Mesenchymal stem cell (in vitro differentiated cells and primary cell): ENCODE data around the gene SIK3.

Experiments used
- DNase-seq: peaks from one replicate; pipeline ENCODE4 v3.0.0-alpha.2; 2013
- H2AFZ ChIP-seq: one replicate; pipeline ENCODE4 v1.6.1; 2013; ENCODE audit warnings: low read depth, mild to moderate bottlenecking, control low read depth, inconsistent platforms, low read length, moderate library complexity
- H2AK5ac ChIP-seq: 2 replicates; pipeline ENCODE4 v1.6.1; 2013; ENCODE audit warnings: low read length, moderate library complexity, mild to moderate bottlenecking, inconsistent platforms; ENCODE audit not compliant: severe bottlenecking
- H2BK120ac ChIP-seq: one replicate; pipeline ENCODE4 v1.6.1; 2013; ENCODE audit warnings: low read depth, mild to moderate bottlenecking, inconsistent platforms, low read length, moderate library complexity
- H2BK12ac ChIP-seq, 2 experiments: one replicate each; pipeline ENCODE4 v1.6.1; 2013; ENCODE audit warnings: inconsistent platforms in 2 of 2, low read length in 2 of 2, mild to moderate bottlenecking in 2 of 2, moderate library complexity in 2 of 2, control low read depth in 1 of 2
- H2BK15ac ChIP-seq: one replicate; pipeline ENCODE4 v1.6.1; 2013; ENCODE audit warnings: mild to moderate bottlenecking, low read depth, inconsistent platforms; ENCODE audit not compliant: poor library complexity, severe bottlenecking
- H2BK5ac ChIP-seq: 2 replicates; pipeline ENCODE4 v1.6.1; 2013; ENCODE audit warnings: low read depth, mild to moderate bottlenecking, low read length, control low read depth, inconsistent platforms; ENCODE audit not compliant: poor library complexity, severe bottlenecking
- H3K14ac ChIP-seq, 2 experiments: one replicate each; pipeline ENCODE4 v1.6.1; 2013; ENCODE audit warnings: inconsistent platforms in 2 of 2, low read length in 2 of 2, control low read depth in 1 of 2, mild to moderate bottlenecking in 1 of 2, moderate library complexity in 1 of 2
- H3K18ac ChIP-seq, 2 experiments: one replicate each; pipeline ENCODE4 v1.6.1; 2013; ENCODE audit warnings: inconsistent platforms in 2 of 2, low read length in 2 of 2, control low read depth in 1 of 2, low read depth in 1 of 2, mild to moderate bottlenecking in 1 of 2
- H3K23ac ChIP-seq, 2 experiments: one replicate each; pipeline ENCODE4 v1.6.1; 2013; ENCODE audit warnings: inconsistent platforms in 2 of 2, low read length in 2 of 2, mild to moderate bottlenecking in 2 of 2, moderate library complexity in 2 of 2, control low read depth in 1 of 2
- H3K27ac ChIP-seq: 2 replicates; pipeline ENCODE4 v1.5.1; 2013; ENCODE audit warnings: mild to moderate bottlenecking, moderate library complexity, low read length, control low read depth, inconsistent platforms; ENCODE audit not compliant: poor library complexity, severe bottlenecking
- H3K27me3 ChIP-seq, 2 experiments: 2 replicates each; pipeline versions ENCODE4 v1.6.1 to v1.7.0; 2013; ENCODE audit warnings: low read length in 2 of 2, mild to moderate bottlenecking in 2 of 2, moderate library complexity in 2 of 2, control low read depth in 1 of 2, inconsistent platforms in 1 of 2; ENCODE audit not compliant: control insufficient read depth in 1 of 2, insufficient read depth in 1 of 2
- H3K36me3 ChIP-seq, 2 experiments: 2 replicates each; pipeline versions ENCODE4 v1.6.1 to v1.7.0; 2013; ENCODE audit warnings: low read length in 2 of 2, control low read depth in 1 of 2, inconsistent platforms in 1 of 2, low read depth in 1 of 2, mild to moderate bottlenecking in 1 of 2; ENCODE audit not compliant: insufficient read depth in 2 of 2, control insufficient read depth in 1 of 2
- H3K4ac ChIP-seq, 2 experiments: one replicate each; pipeline ENCODE4 v1.6.1; 2013; ENCODE audit warnings: inconsistent platforms in 2 of 2, low read length in 2 of 2, mild to moderate bottlenecking in 2 of 2, moderate library complexity in 2 of 2, control low read depth in 1 of 2, low read depth in 1 of 2
- H3K4me1 ChIP-seq: 2 replicates; pipeline ENCODE4 v1.6.1; 2013; ENCODE audit warnings: low read depth, low read length, control low read depth; ENCODE audit not compliant: control insufficient read depth, insufficient read depth
- H3K4me2 ChIP-seq: 2 replicates; pipeline ENCODE4 v1.6.1; 2013; ENCODE audit warnings: low read length, mild to moderate bottlenecking, inconsistent platforms; ENCODE audit not compliant: poor library complexity, severe bottlenecking
- H3K4me3 ChIP-seq, 2 experiments: 2 replicates each; pipeline versions ENCODE4 v1.5.1 to v1.7.0; 2013; ENCODE audit warnings: low read length in 2 of 2, mild to moderate bottlenecking in 2 of 2, control low read depth in 1 of 2, low read depth in 1 of 2; ENCODE audit not compliant: insufficient read depth in 1 of 2
- H3K79me1 ChIP-seq: replicated peaks from 2 replicates; pipeline ENCODE4 v1.6.1; 2013; ENCODE audit warnings: mild to moderate bottlenecking, control low read depth, low read length, inconsistent platforms; ENCODE audit not compliant: poor library complexity, severe bottlenecking
- H3K9ac ChIP-seq: 2 replicates; pipeline ENCODE4 v1.7.0; 2013; ENCODE audit warnings: mild to moderate bottlenecking, low read length, moderate library complexity
- H3K9me3 ChIP-seq: 2 replicates; pipeline ENCODE4 v1.7.0; 2013; ENCODE audit warnings: mild to moderate bottlenecking, low read length; ENCODE audit not compliant: control insufficient read depth
- H4K8ac ChIP-seq: one replicate; pipeline ENCODE4 v1.6.1; 2013; ENCODE audit warnings: inconsistent platforms, mild to moderate bottlenecking, low read length, moderate library complexity
- H4K91ac ChIP-seq: one replicate; pipeline ENCODE4 v1.6.1; 2013; ENCODE audit warnings: mild to moderate bottlenecking, low read length, inconsistent platforms
- WGBS: methylation state at CpG from one replicate; pipeline ENCODE4 v1.1.7; 2013; ENCODE audit warnings: mixed read lengths; 5-methylcytosine and 5-hydroxymethylcytosine counted together

The SIK3 gene

GRCh38 chr11:116963813-116964212, 134.4 kb downstream of the SIK3 start:
- Histone ChIP-seq H3K27ac (no peak overlapping the region), H4K91ac (no peak overlapping the region), H3K9ac (no peak overlapping the region), H3K4me2 (no peak overlapping the region), H3K36me3 (no peaks in the 10 kb centered on the region), H2BK15ac (no peak overlapping the region), H4K8ac (no peak overlapping the region), H3K18ac (no peak overlapping the region), H2BK120ac (no peak overlapping the region), H3K23ac (no peak overlapping the region), H3K4me3 (no peak overlapping the region), H2AK5ac (no peak overlapping the region), H3K79me1 (peaks cover 18% of the 10 kb centered on the region), H2BK5ac (no peak overlapping the region), H3K27me3 (no peaks in the 10 kb centered on the region), H2BK12ac (no peak overlapping the region), H3K14ac (no peak overlapping the region), H3K4me1 (peaks cover 5% of the 10 kb centered on the region), H3K9me3 (no peaks in the 10 kb centered on the region), H3K4ac (no peak overlapping the region), H2AFZ (no peak overlapping the region)
- no peak for DNase-seq
- WGBS: 82% methylated on average over 4 of the region's 4 CpGs

GRCh38 chr11:116962108-116962507, 136.1 kb downstream of the SIK3 start:
- no peaks in the 10 kb centered on the region for H3K27me3 ChIP-seq
- no peak overlapping the region for H3K4me3 ChIP-seq
- no peak overlapping the region for H2AK5ac ChIP-seq
- H3K23ac ChIP-seq: no peak overlapping the region
- no peaks in the 10 kb centered on the region for H3K36me3 ChIP-seq
- no peak overlapping the region for H3K4me2 ChIP-seq
- H4K8ac ChIP-seq: no peak overlapping the region
- H2BK120ac ChIP-seq: no peak overlapping the region
- no peaks in the 10 kb centered on the region for H3K9me3 ChIP-seq
- H4K91ac ChIP-seq: no peak overlapping the region
- H3K4me1 ChIP-seq: peaks cover 5% of the 10 kb centered on the region
- DNase-seq: peak; percentile 36
- no peak overlapping the region for H3K14ac ChIP-seq
- H3K9ac ChIP-seq: no peak overlapping the region
- H2BK12ac ChIP-seq: no peak overlapping the region
- no peak overlapping the region for H3K18ac ChIP-seq
- no peak overlapping the region for H3K4ac ChIP-seq
- no peak overlapping the region for H2BK5ac ChIP-seq
- no peak overlapping the region for H3K27ac ChIP-seq
- H2AFZ ChIP-seq: no peak overlapping the region
- no peak overlapping the region for H2BK15ac ChIP-seq
- 67% methylated on average over 3 of the region's 4 CpGs for WGBS
- H3K79me1 ChIP-seq: peaks cover 20% of the 10 kb centered on the region

GRCh38 chr11:116960930-116961329, 137.3 kb downstream of the SIK3 start:
- no peak overlapping the region for H3K14ac ChIP-seq
- no peak overlapping the region for H3K9ac ChIP-seq
- H2AFZ ChIP-seq: no peak overlapping the region
- no peak overlapping the region for H4K8ac ChIP-seq
- no peak overlapping the region for H2AK5ac ChIP-seq
- H2BK12ac ChIP-seq: no peak overlapping the region
- no peak overlapping the region for H2BK5ac ChIP-seq
- H3K4me1 ChIP-seq: peaks cover 5% of the 10 kb centered on the region
- H3K27me3 ChIP-seq: no peaks in the 10 kb centered on the region
- H3K9me3 ChIP-seq: no peaks in the 10 kb centered on the region
- H3K23ac ChIP-seq: no peak overlapping the region
- peaks cover 20% of the 10 kb centered on the region for H3K79me1 ChIP-seq
- no peak overlapping the region for H3K4me2 ChIP-seq
- H3K18ac ChIP-seq: no peak overlapping the region
- H3K4me3 ChIP-seq: no peak overlapping the region
- H4K91ac ChIP-seq: no peak overlapping the region
- H3K36me3 ChIP-seq: peaks cover 0 to 9% of the 10 kb centered on the region in 2 experiments
- no peak overlapping the region for H2BK120ac ChIP-seq
- no peak overlapping the region for H3K27ac ChIP-seq
- H2BK15ac ChIP-seq: no peak overlapping the region
- WGBS: 30% methylated on average over 3 of the region's 3 CpGs
- H3K4ac ChIP-seq: no peak overlapping the region
- DNase-seq: peak; percentile 81

GRCh38 chr11:116958246-116958645, 140.0 kb downstream of the SIK3 start:
- Histone ChIP-seq H4K8ac (no peak overlapping the region), H2BK15ac (no peak overlapping the region), H3K27ac (no peak overlapping the region), H3K79me1 (peaks cover 15% of the 10 kb centered on the region), H3K9me3 (no peaks in the 10 kb centered on the region), H3K4ac (no peak overlapping the region), H3K36me3 (peaks cover 0 to 27% of the 10 kb centered on the region in 2 experiments), H2BK12ac (no peak overlapping the region), H2AK5ac (no peak overlapping the region), H4K91ac (no peak overlapping the region), H3K4me1 (peaks cover 4% of the 10 kb centered on the region), H3K4me3 (no peak overlapping the region), H3K9ac (no peak overlapping the region), H3K4me2 (no peak overlapping the region), H2AFZ (no peak overlapping the region), H3K18ac (no peak overlapping the region), H2BK5ac (no peak overlapping the region), H3K23ac (no peak overlapping the region), H2BK120ac (no peak overlapping the region), H3K27me3 (no peaks in the 10 kb centered on the region), H3K14ac (no peak overlapping the region)
- no peak for DNase-seq
- 70% methylated on average over 3 of the region's 3 CpGs for WGBS
